CD4-positive, alpha-beta memory T cell (primary cell): Measurements from ENCODE around the gene MAU2. TPM values are rescaled to one million over a fixed set of nuclear protein-coding genes. Genes with fewer than 3 reads are reported as not detected.
"Not testable (repeated sequence)": the region's sequence is repeated elsewhere in the genome, so short reads cannot be mapped to it uniquely, and the experiment has no call there.

Experiments
- CTCF ChIA-PET: fragments of 350-600 bp; sonication (Branson Sonifier 250); formaldehyde crosslinking; loops from one replicate; lab custom pipeline; 2021; ENCODE audit warnings: inconsistent platforms; ENCODE audit not compliant: partially characterized antibody; lab: Charles Lee
- POLR2A ChIA-PET: fragments of 350-600 bp; sonication (Branson Sonifier 250); formaldehyde crosslinking; loops from one replicate; lab custom pipeline; 2021; ENCODE audit not compliant: partially characterized antibody; lab: Charles Lee
- DNase-seq, 5 donors: peaks; one replicate each; pipeline versions ENCODE4 v3.0.0 to v3.0.0-alpha.2; 2020 to 2022; ENCODE audit warnings: mixed read lengths in 1 of 5
- H3K27ac ChIP-seq: one replicate; pipeline ENCODE4 v1.7.0; 2013; ENCODE audit warnings: low read depth, low read length
- H3K27me3 ChIP-seq: 2 replicates; pipeline ENCODE4 v1.7.0; 2013; ENCODE audit warnings: mild to moderate bottlenecking, low read length, moderate library complexity; ENCODE audit not compliant: insufficient read depth
- H3K36me3 ChIP-seq: 2 replicates; pipeline ENCODE4 v1.7.0; 2013; ENCODE audit warnings: mild to moderate bottlenecking, low read length, moderate library complexity; ENCODE audit not compliant: insufficient read depth
- H3K4me1 ChIP-seq: 2 replicates; pipeline ENCODE4 v1.7.0; 2013; ENCODE audit warnings: mild to moderate bottlenecking, low read length, moderate library complexity; ENCODE audit not compliant: insufficient read depth
- H3K4me3 ChIP-seq, 2 donors: one replicate each; pipeline ENCODE4 v1.7.0; 2013; ENCODE audit warnings: low read length in 2 of 2, mild to moderate bottlenecking in 1 of 2
- H3K9me3 ChIP-seq, 2 donors: one replicate each; pipeline ENCODE4 v1.7.0; 2013; ENCODE audit warnings: low read length in 2 of 2, control low read depth in 1 of 2; ENCODE audit not compliant: control insufficient read depth in 1 of 2
- H3K27ac Mint-ChIP-seq, 7 donors: one replicate each; pipeline ENCODE4 v1.8.0; 2020 to 2021; ENCODE audit warnings: mixed read lengths in 7 of 7, mild to moderate bottlenecking in 6 of 7, inconsistent platforms in 3 of 7, moderate library complexity in 3 of 7
- H3K27me3 Mint-ChIP-seq, 2 donors: one replicate each; pipeline ENCODE4 v1.8.0; 2020 to 2021; ENCODE audit warnings: mixed read lengths in 2 of 2
- H3K36me3 Mint-ChIP-seq, 2 donors: one replicate each; pipeline ENCODE4 v1.8.0; 2020 to 2021; ENCODE audit warnings: mixed read lengths in 2 of 2, inconsistent platforms in 1 of 2, mild to moderate bottlenecking in 1 of 2
- H3K4me1 Mint-ChIP-seq, 4 donors: one replicate each; pipeline ENCODE4 v1.8.0; 2020 to 2021; ENCODE audit warnings: mixed read lengths in 4 of 4, mild to moderate bottlenecking in 1 of 4
- H3K4me3 Mint-ChIP-seq, 8 donors: one replicate each; pipeline ENCODE4 v1.8.0; 2020 to 2021; ENCODE audit warnings: mixed read lengths in 8 of 8, mild to moderate bottlenecking in 7 of 8, moderate library complexity in 6 of 8, inconsistent platforms in 3 of 8
- H3K9me3 Mint-ChIP-seq, 8 donors: one replicate each; pipeline ENCODE4 v1.8.0; 2020 to 2021; ENCODE audit warnings: mixed read lengths in 8 of 8, mild to moderate bottlenecking in 5 of 8, inconsistent platforms in 3 of 8, moderate library complexity in 1 of 8
- intact Hi-C: fragments of 100-400 bp; cut with micrococcal nuclease; formaldehyde crosslinking; loops from one replicate; pipeline ENCODE4 v1.15.1; 2023
- polyA plus RNA-seq, 2 donors: library from polyadenylated mRNA; unstranded; fragments of 300-500 nt; fragmentation: Illumina TruSeq; gene quantifications; one replicate each; pipeline ENCODE4 v1.2.3, GENCODE V29; 2021
- total RNA-seq, 2 experiments: library from RNA; stranded (reverse); gene quantifications; one replicate each; pipeline ENCODE4 v1.2.3, GENCODE V29; 2021

Gene MAU2
- total and polyA plus RNA-seq, 4 experiments from 2014 or later, result 18.1 to 155 (median 86.5) TPM

- ChIA-PET CTCF (interaction anchor here (1.1 to 10.9 kb wide), 5 partner anchors 10 to 123 kb away, joined by 3 to 287 read pairs (median 12); partner anchors contain the start of gene GATAD2A), POLR2A (interaction anchor here (8.4 kb wide), 1 partner anchor 121 kb away, joined by 134 read pairs; no protein-coding TSS in a partner anchor)
- Histone ChIP-seq H3K27me3 (no peaks in the 10 kb centered on the region), H3K9me3 (no peaks in the 10 kb centered on the region), H3K4me3 (no peak overlapping the region), H3K4me1 (peaks cover 37% of the 10 kb centered on the region), H3K27ac (no peak overlapping the region), H3K36me3 (no peaks in the 10 kb centered on the region)
- peaks cover 13 to 28% (median 21%) of the 10 kb centered on the region in 4 donors for H3K4me1 Mint-ChIP-seq
- H3K36me3 Mint-ChIP-seq, result no peaks in the 10 kb centered on the region
- intact Hi-C loops, result no loop called here
- DNase-seq, result no peak
- H3K9me3 Mint-ChIP-seq, result no peaks in the 10 kb centered on the region
- no peak overlapping the region for H3K4me3 Mint-ChIP-seq
- H3K27ac Mint-ChIP-seq, result peak overlapping the region in 2 of 7 donors; percentile 29 to 46
- H3K27me3 Mint-ChIP-seq, result no peaks in the 10 kb centered on the region
Observed at GRCh38 chr19:19368087-19368486, 47.5 kb downstream of the MAU2 start.

- Mint-ChIP-seq H3K27ac (peak overlapping the region in 2 of 7 donors; percentile 12 to 46), H3K36me3 (no peaks in the 10 kb centered on the region), H3K4me3 (no peak overlapping the region), H3K27me3 (no peaks in the 10 kb centered on the region), H3K9me3 (no peaks in the 10 kb centered on the region), H3K4me1 (peaks cover 10 to 21% (median 16%) of the 10 kb centered on the region in 4 donors)
- Histone ChIP-seq H3K36me3 (no peaks in the 10 kb centered on the region), H3K4me3 (no peak overlapping the region), H3K27me3 (no peaks in the 10 kb centered on the region), H3K4me1 (peaks cover 29% of the 10 kb centered on the region), H3K27ac (no peak overlapping the region), H3K9me3 (no peaks in the 10 kb centered on the region)
- intact Hi-C loops, result no loop called here
- ChIA-PET CTCF (interaction anchor here (1.0 to 10.9 kb wide), 4 partner anchors 9 to 120 kb away, joined by 3 to 287 read pairs (median 4); partner anchors contain the start of gene GATAD2A), POLR2A (interaction anchor here (1.0 to 1.2 kb wide), 2 partner anchors 14 to 34 kb away, joined by 3 read pairs; partner anchors contain the start of gene GATAD2A)
- DNase-seq, result no peak
Observed at GRCh38 chr19:19371059-19371458, 50.4 kb downstream of the MAU2 start.

GRCh38 chr19:19372656-19373416, 52.2 kb downstream of the MAU2 start:
- H3K36me3 Mint-ChIP-seq, result no peaks in the 10 kb centered on the region
- H3K4me3 ChIP-seq, result no peak overlapping the region
- ChIA-PET POLR2A (interaction anchor here (0.6 to 1.8 kb wide), 11 partner anchors 8 to 160 kb away, joined by 3 to 26 read pairs (median 6); partner anchors contain the start of genes GATAD2A and TSSK6), CTCF (interaction anchor here (0.6 to 4.6 kb wide), 5 partner anchors 10 to 1394 kb away, joined by 3 to 30 read pairs (median 10); partner anchors contain the start of gene GATAD2A)
- no peaks in the 10 kb centered on the region for H3K27me3 Mint-ChIP-seq
- intact Hi-C loops, result loop anchor here (1.0 kb wide), 1 partner anchor 12 kb away; no protein-coding TSS in a partner anchor
- peak; percentile 40 to 58 (median 52) for DNase-seq
- no peaks in the 10 kb centered on the region for H3K9me3 Mint-ChIP-seq
- no peaks in the 10 kb centered on the region for H3K36me3 ChIP-seq
- H3K4me1 ChIP-seq, result peaks cover 18% of the 10 kb centered on the region
- H3K4me3 Mint-ChIP-seq, result peak overlapping the region in 7 of 8 donors; percentile 50 to 73 (median 54)
- no peaks in the 10 kb centered on the region for H3K9me3 ChIP-seq
- peak overlapping the region; percentile 63 for H3K27ac ChIP-seq
- peaks cover 6 to 14% (median 9%) of the 10 kb centered on the region in 4 donors for H3K4me1 Mint-ChIP-seq
- no peaks in the 10 kb centered on the region for H3K27me3 ChIP-seq
- H3K27ac Mint-ChIP-seq, result peak overlapping the region; percentile 79 to 95 (median 92)

GRCh38 chr19:19379527-19379926, 58.9 kb downstream of the MAU2 start:
- Histone ChIP-seq H3K36me3 (no peaks in the 10 kb centered on the region), H3K27me3 (no peaks in the 10 kb centered on the region), H3K4me1 (peaks cover 3% of the 10 kb centered on the region), H3K4me3 (no peak overlapping the region), H3K27ac (no peak overlapping the region), H3K9me3 (no peaks in the 10 kb centered on the region)
- H3K27me3 Mint-ChIP-seq, result no peaks in the 10 kb centered on the region
- peaks cover 0 to 3% (median 0%) of the 10 kb centered on the region in 4 donors for H3K4me1 Mint-ChIP-seq
- H3K36me3 Mint-ChIP-seq, result no peaks in the 10 kb centered on the region
- H3K9me3 Mint-ChIP-seq, result no peaks in the 10 kb centered on the region
- intact Hi-C loops, result no loop called here
- H3K27ac Mint-ChIP-seq, result no peak overlapping the region
- H3K4me3 Mint-ChIP-seq, result no peak overlapping the region
- DNase-seq, result no peak
- ChIA-PET POLR2A (no interaction called here), CTCF (interaction anchor here (0.9 to 3.0 kb wide), 5 partner anchors 9 to 111 kb away, joined by 3 to 16 read pairs (median 8); no protein-coding TSS in a partner anchor)

- H3K4me3 Mint-ChIP-seq, H3K4me1 ChIP-seq, intact Hi-C loops, H3K27me3 Mint-ChIP-seq, H3K9me3 Mint-ChIP-seq, H3K27ac ChIP-seq, H3K27ac Mint-ChIP-seq, POLR2A ChIA-PET, H3K27me3 ChIP-seq, H3K4me1 Mint-ChIP-seq, H3K36me3 Mint-ChIP-seq, H3K4me3 ChIP-seq, H3K9me3 ChIP-seq, H3K36me3 ChIP-seq, DNase-seq: not testable (repeated sequence)
- CTCF ChIA-PET, result interaction anchor here (1.2 to 2.2 kb wide), 4 partner anchors 12 to 22 kb away, joined by 3 to 12 read pairs (median 6); no protein-coding TSS in a partner anchor
Observed at GRCh38 chr19:19380316-19380715, 59.7 kb downstream of the MAU2 start.

GRCh38 chr19:19381007-19381926, 60.6 kb downstream of the MAU2 start:
- H3K27ac Mint-ChIP-seq, result peak overlapping the region in 2 of 7 donors; percentile 30 to 41
- CTCF ChIA-PET, result interaction anchor here (1.7 kb wide), 1 partner anchor 16 kb away, joined by 3 read pairs; no protein-coding TSS in a partner anchor
- no peak overlapping the region for H3K27ac ChIP-seq
- no peaks in the 10 kb centered on the region for H3K36me3 ChIP-seq
- H3K4me3 Mint-ChIP-seq, result peak overlapping the region in 1 of 8 donors; percentile 41
- no peak for DNase-seq
- intact Hi-C loops, result no loop called here
- peaks cover 0 to 5% of the 10 kb centered on the region in 2 donors for H3K36me3 Mint-ChIP-seq
- no peaks in the 10 kb centered on the region for H3K27me3 Mint-ChIP-seq
- no peaks in the 10 kb centered on the region for H3K27me3 ChIP-seq
- POLR2A ChIA-PET, result interaction anchor here (0.6 kb wide), 1 partner anchor 107 kb away, joined by 3 read pairs; no protein-coding TSS in a partner anchor
- no peaks in the 10 kb centered on the region for H3K9me3 Mint-ChIP-seq
- H3K9me3 ChIP-seq, result no peaks in the 10 kb centered on the region
- H3K4me3 ChIP-seq, result no peak overlapping the region
- peaks cover 8% of the 10 kb centered on the region for H3K4me1 ChIP-seq
- H3K4me1 Mint-ChIP-seq, result peaks cover 0 to 7% (median 1%) of the 10 kb centered on the region in 4 donors
